T-helper 22 cell (primary cell): Measurements from ENCODE around the gene ITIH4.

Experiments
- DNase-seq: peaks from one replicate; pipeline ENCODE4 v3.0.0-alpha.2; 2020; ENCODE audit warnings: low read depth

Gene ITIH4

GRCh38 chr3:52798376-52798977 lies 32.0 kb downstream of the ITIH4 start:
- DNase-seq = no peak

GRCh38 chr3:52796411-52796810 lies 34.1 kb downstream of the ITIH4 start:
- no peak for DNase-seq

GRCh38 chr3:52795298-52795900 lies 35.1 kb downstream of the ITIH4 start:
- no peak for DNase-seq

- no peak for DNase-seq
Observed at GRCh38 chr3:52794612-52795099, 35.8 kb downstream of the ITIH4 start, which contains the start of gene ITIH3. TSS of gene ITIH3 (plus strand) at chr3:52794796. CDS start at chr3:52794804, 8 bp downstream.

DNA sequence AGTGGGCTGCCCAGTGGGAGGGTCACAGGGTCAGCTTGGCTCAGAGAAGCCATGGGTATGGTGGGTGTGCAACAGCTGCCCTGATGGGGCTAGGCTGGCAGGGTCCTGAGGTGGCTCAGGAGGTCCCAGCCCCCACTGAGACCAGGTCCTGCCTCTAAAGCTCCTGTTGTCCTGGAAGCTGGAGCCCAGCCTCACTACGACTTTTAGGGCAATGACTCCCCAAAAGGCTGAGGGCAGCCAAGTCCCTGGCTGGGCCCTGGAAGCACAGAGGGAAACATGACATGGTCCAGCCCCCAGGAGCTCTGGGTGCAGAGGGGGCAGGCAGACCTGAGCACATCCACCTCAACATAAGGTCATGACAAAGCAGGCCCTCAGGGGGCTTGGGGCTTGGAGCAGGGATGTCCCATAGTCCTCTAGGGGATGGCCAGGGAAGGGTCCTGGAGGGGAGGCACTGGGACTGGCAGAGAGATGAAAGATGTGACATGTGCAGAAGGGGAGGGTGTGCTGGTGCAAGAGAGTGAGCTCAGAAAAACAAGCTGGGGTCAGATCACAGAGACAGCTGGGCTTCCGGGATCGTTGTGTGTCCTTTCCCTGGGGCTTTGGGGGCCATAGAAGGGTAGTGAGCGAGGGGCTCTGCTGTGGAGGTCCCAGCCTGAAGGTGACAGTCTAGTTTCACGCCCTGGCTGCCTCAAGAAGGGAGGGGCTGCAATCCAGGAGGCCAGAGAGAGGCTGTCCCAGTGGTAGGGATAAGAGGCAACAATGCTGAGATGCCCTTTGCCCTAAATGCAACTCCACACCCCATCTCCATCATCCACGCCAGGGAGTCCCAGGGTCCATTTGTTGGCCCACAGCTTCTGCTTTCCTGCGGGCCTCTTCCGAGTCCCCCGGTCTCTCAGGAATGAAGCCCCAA lies 36.5 kb downstream of the ITIH4 start:
- DNase-seq = no peak

- DNase-seq = no peak
Observed at GRCh38 chr3:52792961-52793695, 37.3 kb downstream of the ITIH4 start.

GRCh38 chr3:52792413-52792812 lies 38.1 kb downstream of the ITIH4 start:
- no peak for DNase-seq

DNA sequence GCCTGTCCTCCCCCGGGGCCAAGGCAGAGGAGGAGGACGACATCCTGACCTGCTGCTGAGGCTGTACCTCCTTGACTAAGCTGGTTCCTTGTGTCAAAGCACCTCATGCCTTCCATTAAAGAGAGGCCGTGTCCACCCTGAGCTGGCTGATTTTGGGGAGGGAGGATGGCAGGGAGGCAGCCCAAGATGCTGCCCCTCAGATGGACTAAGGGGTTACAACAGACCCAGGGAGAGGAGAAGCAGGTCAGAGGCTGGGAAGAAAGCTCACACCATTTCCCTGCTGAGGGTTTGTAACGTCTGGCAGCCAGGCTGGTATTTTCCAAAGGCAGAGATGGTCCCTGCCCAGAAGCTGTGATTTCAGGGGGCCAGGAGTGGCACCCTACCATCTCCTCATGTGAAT lies 38.5 kb downstream of the ITIH4 start:
- DNase-seq = no peak

DNA sequence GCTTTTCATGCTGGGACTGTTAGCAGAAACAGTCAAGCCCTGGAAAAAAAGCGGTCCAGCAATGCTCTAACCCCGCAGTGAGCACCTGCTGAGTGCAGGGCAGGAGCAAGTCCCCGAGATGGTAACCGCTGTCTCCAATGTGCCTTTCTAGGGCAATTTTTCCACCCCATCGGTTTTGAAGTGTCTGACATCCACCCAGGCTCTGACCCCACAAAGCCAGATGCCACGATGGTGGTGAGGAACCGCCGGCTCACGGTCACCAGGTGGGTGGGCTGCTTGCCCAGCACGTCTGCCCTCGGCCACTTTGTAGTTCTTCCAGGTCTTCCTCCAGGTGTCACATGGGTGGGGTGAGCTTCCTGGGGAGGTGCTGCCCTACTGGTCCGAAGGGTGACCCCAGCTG lies 39.1 kb downstream of the ITIH4 start:
- DNase-seq = no peak

DNA sequence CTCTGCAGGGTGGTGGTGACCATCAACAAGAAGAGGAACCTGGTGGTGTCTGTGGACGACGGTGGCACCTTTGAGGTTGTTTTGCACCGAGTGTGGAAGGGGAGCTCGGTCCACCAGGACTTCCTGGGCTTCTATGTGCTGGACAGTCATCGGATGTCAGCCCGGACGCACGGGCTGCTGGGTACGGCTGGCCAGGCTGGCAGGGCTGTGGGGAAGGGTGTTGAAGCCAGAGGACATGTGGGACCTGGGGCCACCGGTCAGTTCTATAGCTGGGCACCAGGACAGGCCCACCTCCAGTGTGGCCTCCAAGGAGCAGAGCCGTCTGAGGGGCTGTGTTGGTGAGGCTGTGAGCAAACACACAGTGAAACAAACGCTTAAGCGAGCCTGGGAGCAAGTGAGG lies 39.7 kb downstream of the ITIH4 start:
- DNase-seq = no peak

GRCh38 chr3:52790337-52790736 lies 40.1 kb downstream of the ITIH4 start:
- DNase-seq = no peak

GRCh38 chr3:52789746-52790040 lies 40.8 kb downstream of the ITIH4 start:
- no peak for DNase-seq

- no peak for DNase-seq
Observed at GRCh38 chr3:52788890-52789745, 41.4 kb downstream of the ITIH4 start.

DNA sequence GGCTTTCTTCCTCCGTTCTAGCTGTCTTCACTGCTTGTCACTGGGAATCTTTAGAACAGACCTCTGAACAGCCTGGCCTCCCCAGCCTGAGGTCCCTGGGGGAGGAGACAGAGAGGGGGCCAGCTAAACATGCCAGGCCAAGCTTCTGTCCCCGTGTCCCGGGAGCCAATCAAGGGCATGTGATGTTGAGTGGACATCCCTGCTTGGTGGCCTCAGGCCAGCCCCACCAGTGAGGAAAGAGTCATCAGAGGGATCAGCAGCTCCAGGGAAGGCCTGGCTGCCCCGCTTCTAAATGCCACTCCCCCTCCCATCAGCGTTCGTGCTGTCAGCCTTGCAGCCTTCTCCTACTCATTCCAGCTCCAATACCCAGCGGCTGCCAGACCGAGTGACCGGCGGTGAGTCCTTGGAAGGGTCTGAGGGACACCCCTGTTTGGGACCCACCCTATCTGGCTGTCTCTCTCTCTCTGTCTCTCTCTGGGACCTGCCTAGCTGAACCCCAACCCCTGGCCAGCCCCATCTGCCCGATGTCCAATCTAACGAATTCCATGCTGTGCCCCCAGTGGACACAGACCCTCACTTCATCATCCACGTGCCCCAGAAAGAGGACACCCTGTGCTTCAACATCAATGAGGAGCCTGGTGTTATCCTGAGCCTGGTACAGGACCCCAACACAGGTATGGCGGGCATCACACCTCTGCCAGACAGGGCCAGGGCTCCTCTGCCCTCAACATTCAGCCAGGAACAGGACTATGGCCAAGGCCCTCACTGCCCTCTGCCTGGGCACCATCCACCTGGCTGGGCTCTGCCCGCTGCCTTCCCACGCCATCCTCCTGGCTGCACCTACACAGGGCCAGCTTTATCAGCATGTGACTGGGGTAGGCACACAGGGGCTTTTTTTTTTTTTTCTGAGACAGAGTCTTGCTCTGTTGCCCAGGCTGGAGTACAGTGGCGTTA lies 42.5 kb downstream of the ITIH4 start:
- no peak for DNase-seq

- DNase-seq = no peak
Observed at GRCh38 chr3:52787246-52787645, 43.2 kb downstream of the ITIH4 start.

DNA sequence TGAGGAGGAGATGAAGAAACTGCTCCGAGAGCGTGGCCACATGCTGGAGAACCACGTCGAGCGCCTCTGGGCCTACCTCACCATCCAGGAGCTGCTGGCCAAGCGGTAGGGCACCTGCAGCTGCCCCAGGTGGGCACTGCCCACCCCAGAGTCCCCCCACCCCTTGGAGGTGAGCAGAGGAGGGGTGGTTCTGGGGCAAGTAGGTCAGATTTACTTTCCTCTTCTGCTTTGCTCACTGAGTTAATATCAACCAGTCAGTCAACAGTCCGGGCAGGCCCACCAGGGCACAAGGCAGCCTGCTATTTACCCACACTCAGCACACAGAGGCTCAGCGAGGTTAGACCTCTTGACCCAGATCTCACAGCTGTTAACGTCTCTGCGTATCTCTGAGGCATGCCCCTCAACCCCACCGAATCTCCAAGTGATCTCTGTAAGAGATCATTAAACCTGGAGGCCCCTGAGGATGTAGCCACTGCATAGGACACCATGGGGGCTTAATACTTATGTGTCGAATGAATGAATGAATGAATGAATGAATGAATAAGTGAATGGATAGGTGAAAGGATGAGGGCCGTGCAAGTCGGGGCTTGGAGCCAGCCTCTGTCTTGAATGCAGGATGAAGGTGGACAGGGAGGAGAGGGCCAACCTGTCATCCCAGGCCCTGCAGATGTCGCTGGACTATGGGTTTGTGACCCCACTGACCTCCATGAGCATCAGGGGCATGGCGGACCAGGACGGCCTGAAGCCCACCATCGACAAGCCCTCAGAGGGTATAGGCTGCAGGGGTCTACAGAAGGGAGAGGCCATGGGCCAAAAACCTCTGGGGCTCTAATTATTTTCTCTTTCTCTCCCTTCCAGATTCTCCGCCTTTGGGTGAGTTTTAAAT lies 43.9 kb downstream of the ITIH4 start:
- DNase-seq = no peak

DNA sequence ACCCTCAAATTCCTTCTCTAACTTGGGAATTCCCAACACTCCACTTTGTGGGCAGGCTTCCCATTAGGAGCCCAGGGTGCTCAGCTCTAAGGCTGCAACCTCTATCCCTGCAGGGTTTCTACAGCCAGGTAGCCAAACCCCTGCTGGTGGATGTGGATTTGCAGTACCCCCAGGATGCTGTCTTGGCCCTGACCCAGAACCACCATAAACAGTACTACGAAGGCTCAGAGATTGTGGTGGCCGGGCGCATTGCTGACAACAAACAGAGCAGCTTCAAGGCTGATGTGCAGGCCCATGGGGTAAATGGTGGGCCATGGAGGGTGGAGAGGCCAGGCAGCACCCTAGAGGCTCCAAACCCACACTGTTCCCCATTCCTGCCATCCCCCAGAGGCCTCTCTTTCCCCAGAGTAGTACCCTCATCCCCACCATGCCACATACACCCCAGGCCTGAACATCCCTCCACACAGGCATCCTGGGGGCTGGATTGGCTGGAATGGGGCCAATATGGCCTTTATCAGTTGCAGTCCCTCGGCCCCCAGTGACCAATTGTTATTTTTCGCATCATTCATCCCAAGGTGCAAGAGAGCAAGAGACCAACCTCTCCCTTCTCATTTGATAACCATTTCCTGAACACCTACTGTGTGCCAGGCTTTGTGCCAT lies 45.4 kb downstream of the ITIH4 start:
- no peak for DNase-seq

DNA sequence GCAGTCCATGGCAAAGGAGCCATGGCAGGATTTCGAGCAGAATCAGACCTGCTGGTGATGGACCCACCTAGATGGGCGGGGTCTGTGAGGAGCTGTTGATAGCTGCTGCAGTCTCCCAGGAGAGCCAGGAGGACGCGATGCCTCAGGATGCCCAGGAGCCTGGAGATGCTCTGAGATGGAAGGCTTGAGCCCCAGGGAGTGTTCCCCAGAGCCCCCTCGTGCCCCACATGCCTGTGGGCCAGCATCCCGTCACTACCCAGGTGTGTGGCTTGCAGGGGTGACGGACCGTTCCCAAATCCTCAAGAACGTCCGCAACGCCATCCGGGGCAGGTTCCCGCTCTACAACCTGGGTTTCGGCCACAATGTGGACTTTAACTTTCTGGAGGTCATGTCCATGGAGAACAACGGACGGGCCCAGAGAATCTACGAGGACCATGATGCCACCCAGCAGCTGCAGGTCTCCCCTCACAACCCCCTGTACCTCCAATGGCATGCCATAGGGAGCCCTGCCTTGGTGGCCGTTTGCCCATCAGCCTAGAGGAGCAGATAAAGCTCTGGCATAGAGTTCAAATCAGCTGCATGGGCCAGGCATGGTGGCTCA lies 46.4 kb downstream of the ITIH4 start:
- no peak for DNase-seq
